Measurements from ENCODE around the gene APOC4.
A peak's percentile ranks its signal among the peaks of the same experiment; 100 is the strongest.

- TF ChIP-seq, protein P1, sequence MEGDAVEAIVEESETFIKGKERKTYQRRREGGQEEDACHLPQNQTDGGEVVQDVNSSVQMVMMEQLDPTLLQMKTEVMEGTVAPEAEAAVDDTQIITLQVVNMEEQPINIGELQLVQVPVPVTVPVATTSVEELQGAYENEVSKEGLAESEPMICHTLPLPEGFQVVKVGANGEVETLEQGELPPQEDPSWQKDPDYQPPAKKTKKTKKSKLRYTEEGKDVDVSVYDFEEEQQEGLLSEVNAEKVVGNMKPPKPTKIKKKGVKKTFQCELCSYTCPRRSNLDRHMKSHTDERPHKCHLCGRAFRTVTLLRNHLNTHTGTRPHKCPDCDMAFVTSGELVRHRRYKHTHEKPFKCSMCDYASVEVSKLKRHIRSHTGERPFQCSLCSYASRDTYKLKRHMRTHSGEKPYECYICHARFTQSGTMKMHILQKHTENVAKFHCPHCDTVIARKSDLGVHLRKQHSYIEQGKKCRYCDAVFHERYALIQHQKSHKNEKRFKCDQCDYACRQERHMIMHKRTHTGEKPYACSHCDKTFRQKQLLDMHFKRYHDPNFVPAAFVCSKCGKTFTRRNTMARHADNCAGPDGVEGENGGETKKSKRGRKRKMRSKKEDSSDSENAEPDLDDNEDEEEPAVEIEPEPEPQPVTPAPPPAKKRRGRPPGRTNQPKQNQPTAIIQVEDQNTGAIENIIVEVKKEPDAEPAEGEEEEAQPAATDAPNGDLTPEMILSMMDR (IDR thresholded peaks at IDR 0.05): peak; percentile 94 to 95 (median 94)
- TF ChIP-seq POLR2A (IDR thresholded peaks at IDR 0.05): no peak
These were observed 38.2 kb upstream of the APOC4 start for GRCh38 chr19:44903602-44904425.

Measured in prostate gland (tissue), 2 donors.